ENCODE data around the gene NOL4L. TPM values are rescaled to one million over a fixed set of nuclear protein-coding genes. Genes with fewer than 3 reads are reported as not detected.

Gene NOL4L
- total and polyA plus RNA-seq, 2 experiments from 2014 or later, result 38.8 to 39.2 TPM

DNA sequence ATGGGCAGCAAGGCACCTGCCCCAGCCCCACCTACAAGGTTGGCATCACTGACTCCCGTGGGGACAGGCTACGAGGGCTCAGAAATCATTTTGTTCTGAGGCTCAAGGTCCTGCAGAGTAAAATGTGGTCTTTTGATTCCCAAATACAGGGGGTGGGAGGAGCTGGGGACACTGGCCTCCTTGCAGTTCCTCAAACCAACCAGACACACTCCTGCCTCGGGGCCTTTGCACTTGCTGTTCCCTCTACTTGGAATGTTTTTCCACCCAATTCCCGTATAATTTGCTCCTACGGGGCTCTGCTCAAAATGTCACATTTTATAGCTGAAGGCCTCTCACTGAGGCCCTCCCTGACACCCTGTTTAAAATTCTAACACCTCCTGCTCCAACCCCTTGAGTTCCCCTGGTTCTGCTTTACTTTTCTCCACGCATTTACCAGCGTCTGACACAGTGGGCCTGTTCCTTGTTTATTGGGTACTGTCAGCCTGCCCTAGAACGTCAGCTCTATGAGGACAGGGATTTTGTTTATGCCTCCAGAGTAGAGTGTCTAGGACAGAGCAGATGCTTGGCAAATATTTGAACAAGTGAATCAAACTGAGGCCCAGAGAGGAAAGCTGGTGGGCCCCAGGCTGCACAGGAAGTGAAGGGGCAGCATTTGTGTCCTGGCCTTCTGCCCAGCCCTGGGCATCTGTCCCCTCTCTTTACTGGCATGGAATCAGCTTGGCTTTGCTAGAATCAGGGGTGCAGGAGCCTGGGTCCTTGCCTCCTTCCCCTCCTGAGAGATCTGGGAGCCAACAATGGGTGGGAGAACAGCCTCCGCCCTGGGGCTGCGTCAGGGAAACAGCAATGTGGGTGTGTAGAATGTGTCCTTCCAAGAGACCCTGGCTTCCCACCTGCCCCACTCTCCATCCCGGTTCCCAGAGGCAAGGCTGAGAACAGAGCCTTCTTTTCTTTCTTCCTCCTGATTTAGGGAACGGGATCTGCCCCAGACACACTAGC lies 18.5 kb downstream of the NOL4L start:
- Histone ChIP-seq H3F3A (replicated peaks; ENCODE audit: low read depth) (peaks cover 15% of the 10 kb centered on the region), H2AFZ (no peak overlapping the region), H3K79me2 (replicated peaks; ENCODE audit: insufficient read depth) (no peaks in the 10 kb centered on the region), H3K27me3 (ENCODE audit: insufficient read depth) (no peaks in the 10 kb centered on the region), H3K36me3 (ENCODE audit: insufficient read depth) (no peaks in the 10 kb centered on the region), H3K4me2 (no peak overlapping the region), H3K4me3 (no peak overlapping the region), H3K9me2 (ENCODE audit: insufficient read depth) (peaks cover 7% of the 10 kb centered on the region; the same call in 1 of the 2 replicates), H4K20me1 (replicated peaks; ENCODE audit: insufficient read depth) (peaks cover 7% of the 10 kb centered on the region), H3K4me1 (ENCODE audit: insufficient read depth) (peaks cover 25% of the 10 kb centered on the region), H3K27ac (ENCODE audit: low read depth) (no peak overlapping the region)
- Mint-ChIP-seq H3K4me3 (no peak overlapping the region), H3K27me3 (ENCODE audit: insufficient read depth, low read depth, poor library complexity) (peaks cover 6% of the 10 kb centered on the region), H3K4me1 (peaks cover 29% of the 10 kb centered on the region), H3K27ac (no peak overlapping the region), H3K36me3 (ENCODE audit: low read depth) (no peaks in the 10 kb centered on the region; the same call in 2 of the 3 replicates), H3K9me3 (no peaks in the 10 kb centered on the region; the same call in 2 of the 3 replicates)
- DNase-seq (ENCODE audit: low spot score), result no peak
- no peak for TF ChIP-seq ZNF114 (CRISPR knock-in tag; IDR thresholded peaks at IDR 0.05)
- TF ChIP-seq, protein P1, sequence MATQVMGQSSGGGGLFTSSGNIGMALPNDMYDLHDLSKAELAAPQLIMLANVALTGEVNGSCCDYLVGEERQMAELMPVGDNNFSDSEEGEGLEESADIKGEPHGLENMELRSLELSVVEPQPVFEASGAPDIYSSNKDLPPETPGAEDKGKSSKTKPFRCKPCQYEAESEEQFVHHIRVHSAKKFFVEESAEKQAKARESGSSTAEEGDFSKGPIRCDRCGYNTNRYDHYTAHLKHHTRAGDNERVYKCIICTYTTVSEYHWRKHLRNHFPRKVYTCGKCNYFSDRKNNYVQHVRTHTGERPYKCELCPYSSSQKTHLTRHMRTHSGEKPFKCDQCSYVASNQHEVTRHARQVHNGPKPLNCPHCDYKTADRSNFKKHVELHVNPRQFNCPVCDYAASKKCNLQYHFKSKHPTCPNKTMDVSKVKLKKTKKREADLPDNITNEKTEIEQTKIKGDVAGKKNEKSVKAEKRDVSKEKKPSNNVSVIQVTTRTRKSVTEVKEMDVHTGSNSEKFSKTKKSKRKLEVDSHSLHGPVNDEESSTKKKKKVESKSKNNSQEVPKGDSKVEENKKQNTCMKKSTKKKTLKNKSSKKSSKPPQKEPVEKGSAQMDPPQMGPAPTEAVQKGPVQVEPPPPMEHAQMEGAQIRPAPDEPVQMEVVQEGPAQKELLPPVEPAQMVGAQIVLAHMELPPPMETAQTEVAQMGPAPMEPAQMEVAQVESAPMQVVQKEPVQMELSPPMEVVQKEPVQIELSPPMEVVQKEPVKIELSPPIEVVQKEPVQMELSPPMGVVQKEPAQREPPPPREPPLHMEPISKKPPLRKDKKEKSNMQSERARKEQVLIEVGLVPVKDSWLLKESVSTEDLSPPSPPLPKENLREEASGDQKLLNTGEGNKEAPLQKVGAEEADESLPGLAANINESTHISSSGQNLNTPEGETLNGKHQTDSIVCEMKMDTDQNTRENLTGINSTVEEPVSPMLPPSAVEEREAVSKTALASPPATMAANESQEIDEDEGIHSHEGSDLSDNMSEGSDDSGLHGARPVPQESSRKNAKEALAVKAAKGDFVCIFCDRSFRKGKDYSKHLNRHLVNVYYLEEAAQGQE (IDR thresholded peaks at IDR 0.05; ENCODE audit: unreplicated experiment), result no peak
- TF ChIP-seq, protein P2, sequence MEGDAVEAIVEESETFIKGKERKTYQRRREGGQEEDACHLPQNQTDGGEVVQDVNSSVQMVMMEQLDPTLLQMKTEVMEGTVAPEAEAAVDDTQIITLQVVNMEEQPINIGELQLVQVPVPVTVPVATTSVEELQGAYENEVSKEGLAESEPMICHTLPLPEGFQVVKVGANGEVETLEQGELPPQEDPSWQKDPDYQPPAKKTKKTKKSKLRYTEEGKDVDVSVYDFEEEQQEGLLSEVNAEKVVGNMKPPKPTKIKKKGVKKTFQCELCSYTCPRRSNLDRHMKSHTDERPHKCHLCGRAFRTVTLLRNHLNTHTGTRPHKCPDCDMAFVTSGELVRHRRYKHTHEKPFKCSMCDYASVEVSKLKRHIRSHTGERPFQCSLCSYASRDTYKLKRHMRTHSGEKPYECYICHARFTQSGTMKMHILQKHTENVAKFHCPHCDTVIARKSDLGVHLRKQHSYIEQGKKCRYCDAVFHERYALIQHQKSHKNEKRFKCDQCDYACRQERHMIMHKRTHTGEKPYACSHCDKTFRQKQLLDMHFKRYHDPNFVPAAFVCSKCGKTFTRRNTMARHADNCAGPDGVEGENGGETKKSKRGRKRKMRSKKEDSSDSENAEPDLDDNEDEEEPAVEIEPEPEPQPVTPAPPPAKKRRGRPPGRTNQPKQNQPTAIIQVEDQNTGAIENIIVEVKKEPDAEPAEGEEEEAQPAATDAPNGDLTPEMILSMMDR (conservative IDR thresholded peaks at IDR 0.05; ENCODE audit: low read depth in 2 of 2), result no peak
- TF ChIP-seq EZH2 (IDR thresholded peaks at IDR 0.05; ENCODE audit: low read depth, unreplicated experiment), result no peak
- no peak for TF ChIP-seq ZNF331 (CRISPR knock-in tag; IDR thresholded peaks at IDR 0.05; ENCODE audit: low read depth)
- no peak for TF ChIP-seq CREB1 (CRISPR knock-in tag; IDR thresholded peaks at IDR 0.05; ENCODE audit: low read depth)
- TF ChIP-seq, protein P3, sequence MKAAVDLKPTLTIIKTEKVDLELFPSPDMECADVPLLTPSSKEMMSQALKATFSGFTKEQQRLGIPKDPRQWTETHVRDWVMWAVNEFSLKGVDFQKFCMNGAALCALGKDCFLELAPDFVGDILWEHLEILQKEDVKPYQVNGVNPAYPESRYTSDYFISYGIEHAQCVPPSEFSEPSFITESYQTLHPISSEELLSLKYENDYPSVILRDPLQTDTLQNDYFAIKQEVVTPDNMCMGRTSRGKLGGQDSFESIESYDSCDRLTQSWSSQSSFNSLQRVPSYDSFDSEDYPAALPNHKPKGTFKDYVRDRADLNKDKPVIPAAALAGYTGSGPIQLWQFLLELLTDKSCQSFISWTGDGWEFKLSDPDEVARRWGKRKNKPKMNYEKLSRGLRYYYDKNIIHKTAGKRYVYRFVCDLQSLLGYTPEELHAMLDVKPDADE (IDR thresholded peaks at IDR 0.05), result no peak
- TF ChIP-seq, protein P4, sequence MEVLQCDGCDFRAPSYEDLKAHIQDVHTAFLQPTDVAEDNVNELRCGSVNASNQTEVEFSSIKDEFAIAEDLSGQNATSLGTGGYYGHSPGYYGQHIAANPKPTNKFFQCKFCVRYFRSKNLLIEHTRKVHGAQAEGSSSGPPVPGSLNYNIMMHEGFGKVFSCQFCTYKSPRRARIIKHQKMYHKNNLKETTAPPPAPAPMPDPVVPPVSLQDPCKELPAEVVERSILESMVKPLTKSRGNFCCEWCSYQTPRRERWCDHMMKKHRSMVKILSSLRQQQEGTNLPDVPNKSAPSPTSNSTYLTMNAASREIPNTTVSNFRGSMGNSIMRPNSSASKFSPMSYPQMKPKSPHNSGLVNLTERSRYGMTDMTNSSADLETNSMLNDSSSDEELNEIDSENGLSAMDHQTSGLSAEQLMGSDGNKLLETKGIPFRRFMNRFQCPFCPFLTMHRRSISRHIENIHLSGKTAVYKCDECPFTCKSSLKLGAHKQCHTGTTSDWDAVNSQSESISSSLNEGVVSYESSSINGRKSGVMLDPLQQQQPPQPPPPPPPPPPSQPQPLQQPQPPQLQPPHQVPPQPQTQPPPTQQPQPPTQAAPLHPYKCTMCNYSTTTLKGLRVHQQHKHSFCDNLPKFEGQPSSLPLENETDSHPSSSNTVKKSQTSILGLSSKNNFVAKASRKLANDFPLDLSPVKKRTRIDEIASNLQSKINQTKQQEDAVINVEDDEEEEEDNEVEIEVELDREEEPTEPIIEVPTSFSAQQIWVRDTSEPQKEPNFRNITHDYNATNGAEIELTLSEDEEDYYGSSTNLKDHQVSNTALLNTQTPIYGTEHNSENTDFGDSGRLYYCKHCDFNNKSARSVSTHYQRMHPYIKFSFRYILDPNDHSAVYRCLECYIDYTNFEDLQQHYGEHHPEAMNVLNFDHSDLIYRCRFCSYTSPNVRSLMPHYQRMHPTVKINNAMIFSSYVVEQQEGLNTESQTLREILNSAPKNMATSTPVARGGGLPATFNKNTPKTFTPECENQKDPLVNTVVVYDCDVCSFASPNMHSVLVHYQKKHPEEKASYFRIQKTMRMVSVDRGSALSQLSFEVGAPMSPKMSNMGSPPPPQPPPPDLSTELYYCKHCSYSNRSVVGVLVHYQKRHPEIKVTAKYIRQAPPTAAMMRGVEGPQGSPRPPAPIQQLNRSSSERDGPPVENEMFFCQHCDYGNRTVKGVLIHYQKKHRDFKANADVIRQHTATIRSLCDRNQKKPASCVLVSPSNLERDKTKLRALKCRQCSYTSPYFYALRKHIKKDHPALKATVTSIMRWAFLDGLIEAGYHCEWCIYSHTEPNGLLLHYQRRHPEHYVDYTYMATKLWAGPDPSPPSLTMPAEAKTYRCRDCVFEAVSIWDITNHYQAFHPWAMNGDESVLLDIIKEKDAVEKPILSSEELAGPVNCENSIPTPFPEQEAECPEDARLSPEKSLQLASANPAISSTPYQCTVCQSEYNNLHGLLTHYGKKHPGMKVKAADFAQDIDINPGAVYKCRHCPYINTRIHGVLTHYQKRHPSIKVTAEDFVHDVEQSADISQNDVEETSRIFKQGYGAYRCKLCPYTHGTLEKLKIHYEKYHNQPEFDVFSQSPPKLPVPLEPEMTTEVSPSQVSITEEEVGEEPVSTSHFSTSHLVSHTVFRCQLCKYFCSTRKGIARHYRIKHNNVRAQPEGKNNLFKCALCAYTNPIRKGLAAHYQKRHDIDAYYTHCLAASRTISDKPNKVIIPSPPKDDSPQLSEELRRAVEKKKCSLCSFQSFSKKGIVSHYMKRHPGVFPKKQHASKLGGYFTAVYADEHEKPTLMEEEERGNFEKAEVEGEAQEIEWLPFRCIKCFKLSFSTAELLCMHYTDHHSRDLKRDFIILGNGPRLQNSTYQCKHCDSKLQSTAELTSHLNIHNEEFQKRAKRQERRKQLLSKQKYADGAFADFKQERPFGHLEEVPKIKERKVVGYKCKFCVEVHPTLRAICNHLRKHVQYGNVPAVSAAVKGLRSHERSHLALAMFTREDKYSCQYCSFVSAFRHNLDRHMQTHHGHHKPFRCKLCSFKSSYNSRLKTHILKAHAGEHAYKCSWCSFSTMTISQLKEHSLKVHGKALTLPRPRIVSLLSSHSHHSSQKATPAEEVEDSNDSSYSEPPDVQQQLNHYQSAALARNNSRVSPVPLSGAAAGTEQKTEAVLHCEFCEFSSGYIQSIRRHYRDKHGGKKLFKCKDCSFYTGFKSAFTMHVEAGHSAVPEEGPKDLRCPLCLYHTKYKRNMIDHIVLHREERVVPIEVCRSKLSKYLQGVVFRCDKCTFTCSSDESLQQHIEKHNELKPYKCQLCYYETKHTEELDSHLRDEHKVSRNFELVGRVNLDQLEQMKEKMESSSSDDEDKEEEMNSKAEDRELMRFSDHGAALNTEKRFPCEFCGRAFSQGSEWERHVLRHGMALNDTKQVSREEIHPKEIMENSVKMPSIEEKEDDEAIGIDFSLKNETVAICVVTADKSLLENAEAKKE (CRISPR knock-in tag; IDR thresholded peaks at IDR 0.05), result no peak
- no peak for TF ChIP-seq EZH2phosphoT487 (IDR thresholded peaks at IDR 0.05; ENCODE audit: unreplicated experiment)
- TF ChIP-seq STAT1 (IDR thresholded peaks at IDR 0.05; ENCODE audit: unreplicated experiment), result no peak
- no peak for TF ChIP-seq POLR2AphosphoS5 (IDR thresholded peaks at IDR 0.05; ENCODE audit: low read depth)
- TF ChIP-seq JUNB (IDR thresholded peaks at IDR 0.05; ENCODE audit: unreplicated experiment), result no peak
- TF ChIP-seq NANOG (IDR thresholded peaks at IDR 0.05; ENCODE audit: borderline replicate concordance), result no peak
- no peak for ATAC-seq

Measured in GM23338 (cell line).